COLO668 (cell line): ENCODE measurements around the gene SLC4A1AP.

ENCODE experiments used
- DNase-seq: peaks from one replicate; lab custom pipeline; 2025; ENCODE audit not compliant: unreplicated experiment; lab: John Stamatoyannopoulos, UW

The SLC4A1AP gene

GRCh38 chr2:27720004-27720551, 56.4 kb downstream of the SLC4A1AP start:
- peak; percentile 44 for DNase-seq

GRCh38 chr2:27721335-27721734, 57.6 kb downstream of the SLC4A1AP start:
- DNase-seq, result no peak

DNA sequence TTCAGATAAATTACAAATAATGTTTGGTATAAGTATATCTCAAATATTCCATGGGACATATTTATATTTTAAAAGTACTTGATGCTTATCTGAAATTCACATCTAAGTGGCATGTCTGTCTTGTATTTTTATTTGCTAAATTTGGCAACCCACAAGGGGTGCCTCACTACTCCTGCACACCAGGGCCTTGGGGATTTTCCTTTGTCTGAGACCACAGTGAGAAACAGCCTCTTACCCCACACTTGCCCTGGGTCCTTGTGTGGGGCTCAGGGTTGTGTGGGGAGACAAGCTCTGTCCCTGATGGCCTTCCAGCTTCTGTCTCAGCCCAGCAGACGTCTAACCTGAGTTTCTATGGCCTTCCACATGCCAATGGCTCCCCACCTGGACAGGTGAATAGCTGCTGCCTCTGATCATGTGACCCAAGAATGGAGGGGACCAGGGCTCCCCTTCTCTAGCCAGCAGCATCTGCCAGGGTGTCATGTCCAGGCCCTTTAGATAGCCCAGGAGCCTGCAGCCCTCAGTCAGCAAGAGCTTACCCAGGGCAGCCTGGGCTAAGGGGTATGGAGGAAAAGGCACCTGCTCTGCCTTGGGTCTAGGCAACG, 58.3 kb downstream of the SLC4A1AP start:
- peak; percentile 20 for DNase-seq

- peak; percentile 61 for DNase-seq
Measured at GRCh38 chr2:27723372-27724144, 59.9 kb downstream of the SLC4A1AP start.

DNA sequence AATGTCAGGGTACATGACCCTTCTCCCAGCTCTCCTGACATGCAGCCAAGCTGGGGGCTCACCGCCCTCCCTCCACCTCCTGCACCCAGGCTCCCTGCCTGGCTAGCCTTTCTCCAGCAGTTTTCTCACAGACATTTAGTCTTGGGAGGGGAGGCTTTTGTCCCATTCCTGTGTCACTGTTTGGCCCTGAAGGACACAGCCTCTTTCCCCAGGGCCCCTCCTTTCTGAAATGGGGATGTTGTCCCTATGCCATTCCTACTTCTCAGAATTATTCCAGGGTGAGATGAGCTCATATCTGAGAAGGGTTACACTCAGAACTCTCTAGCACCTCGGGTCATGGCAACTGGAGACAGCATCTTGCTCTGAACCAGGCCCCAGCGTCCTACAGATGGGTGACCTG, 60.5 kb downstream of the SLC4A1AP start:
- no peak for DNase-seq

GRCh38 chr2:27724905-27725701, 61.4 kb downstream of the SLC4A1AP start:
- DNase-seq, result no peak

- DNase-seq, result no peak
Measured at GRCh38 chr2:27727257-27727656, 63.6 kb downstream of the SLC4A1AP start.

- no peak for DNase-seq
Measured at GRCh38 chr2:27728081-27728858, 64.6 kb downstream of the SLC4A1AP start.

GRCh38 chr2:27729198-27729597, 65.5 kb downstream of the SLC4A1AP start:
- no peak for DNase-seq

DNA sequence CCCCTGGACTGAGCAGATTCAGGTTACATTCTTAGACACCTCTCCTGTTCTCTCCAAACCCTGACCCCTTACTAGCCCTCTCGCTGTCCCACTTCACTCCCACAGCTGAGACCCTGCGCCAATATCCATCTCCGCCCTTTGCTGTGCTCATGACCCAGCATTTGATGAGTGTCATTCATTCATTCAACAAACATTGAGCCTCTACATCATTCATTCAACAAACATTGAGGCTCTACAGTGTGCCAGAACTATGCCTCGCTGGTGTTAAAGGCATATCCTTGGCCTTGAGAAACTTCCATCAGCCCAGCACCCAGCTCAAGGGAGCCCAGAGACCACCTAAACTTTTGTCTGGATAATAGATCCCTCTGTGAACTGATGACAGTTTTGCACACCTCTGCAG, 65.9 kb downstream of the SLC4A1AP start:
- no peak for DNase-seq

GRCh38 chr2:27730261-27730662, 66.6 kb downstream of the SLC4A1AP start:
- DNase-seq, result no peak

DNA sequence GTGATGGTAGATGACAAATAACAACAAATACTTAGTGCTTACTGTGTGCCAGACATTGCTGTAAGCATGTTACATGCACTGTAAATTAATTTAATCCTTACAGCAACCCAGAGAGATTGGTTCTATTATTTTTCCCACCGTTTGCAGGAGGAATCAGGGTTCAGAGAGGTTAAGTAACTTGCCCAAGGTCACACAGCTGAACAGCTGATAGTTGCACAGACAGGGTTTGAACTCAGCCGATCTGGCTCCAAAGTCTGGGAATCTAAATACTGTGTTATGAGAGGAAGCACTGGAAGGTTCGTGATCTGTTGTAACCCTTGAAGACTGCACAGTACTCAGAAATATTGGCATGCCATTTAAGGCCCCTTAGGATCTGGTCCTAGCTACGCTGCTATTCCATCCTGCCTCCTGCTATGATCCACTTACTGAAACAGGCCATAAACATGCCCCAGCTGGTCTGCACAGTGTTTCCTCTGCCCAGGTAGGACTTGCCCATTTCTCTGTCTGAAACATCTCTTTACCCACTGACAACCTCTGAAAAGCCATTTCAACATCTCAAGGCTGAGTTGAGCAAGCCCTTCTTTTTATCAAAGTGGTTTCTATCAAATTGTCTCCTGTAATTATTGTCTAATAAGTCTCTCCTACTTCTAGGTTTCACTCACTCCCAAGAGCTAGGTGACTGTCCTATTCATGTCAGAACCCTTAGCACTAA, 67.4 kb downstream of the SLC4A1AP start:
- DNase-seq, result no peak

DNA sequence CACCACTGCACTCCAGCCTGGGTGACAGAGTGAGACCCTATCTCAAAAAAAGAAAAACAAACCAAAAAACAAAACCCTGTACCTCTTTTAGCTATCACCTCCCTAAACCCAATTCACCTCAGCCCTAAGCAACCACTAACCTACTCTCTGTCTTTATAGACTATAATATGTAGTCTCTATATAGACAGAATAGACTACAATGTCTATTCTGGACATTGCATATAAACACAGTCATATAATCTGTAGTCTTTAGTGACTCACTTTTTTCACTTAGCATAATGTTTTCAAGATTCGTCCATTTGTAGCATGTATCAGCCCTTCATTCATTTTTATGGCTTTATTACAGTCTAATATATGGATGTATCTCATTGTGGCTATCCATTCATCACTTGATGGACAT, 70.6 kb downstream of the SLC4A1AP start:
- DNase-seq, result no peak

DNA sequence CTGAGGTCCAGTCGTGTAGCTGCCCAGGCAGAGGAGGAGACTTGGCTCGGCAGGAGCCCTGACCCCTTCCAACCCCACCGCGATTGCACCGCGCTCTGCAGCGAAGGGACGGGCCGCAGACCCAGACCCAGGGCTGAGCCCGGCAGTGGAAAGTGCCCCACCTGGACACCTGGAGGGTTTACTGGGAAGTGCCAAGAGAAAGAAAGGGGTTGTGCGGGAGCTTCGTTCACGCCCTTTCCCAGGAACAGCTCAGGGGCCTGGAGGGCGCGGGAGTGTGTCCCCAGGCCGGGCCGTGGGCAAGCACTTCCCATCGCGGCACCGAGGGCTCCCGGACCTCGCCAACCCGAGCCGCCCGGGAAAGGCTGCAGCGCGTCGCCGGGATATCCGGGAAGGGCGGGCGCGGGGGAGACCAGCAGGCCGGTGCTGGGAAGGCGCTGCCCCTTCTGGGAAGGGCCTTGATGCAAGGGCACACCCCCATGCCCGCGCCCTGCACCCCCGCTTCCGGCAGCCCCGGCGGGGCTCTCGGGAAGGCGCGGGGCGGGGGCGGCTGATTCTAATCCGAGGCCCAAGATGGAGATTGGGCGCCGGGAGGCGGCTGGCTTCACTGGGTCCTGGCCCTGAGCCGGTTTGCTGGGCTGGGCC, 71.7 kb downstream of the SLC4A1AP start:
- DNase-seq, result peak; percentile 80

- no peak for DNase-seq
Measured at GRCh38 chr2:27736031-27736889, 72.6 kb downstream of the SLC4A1AP start.

GRCh38 chr2:27736890-27737204, 73.2 kb downstream of the SLC4A1AP start:
- no peak for DNase-seq

DNA sequence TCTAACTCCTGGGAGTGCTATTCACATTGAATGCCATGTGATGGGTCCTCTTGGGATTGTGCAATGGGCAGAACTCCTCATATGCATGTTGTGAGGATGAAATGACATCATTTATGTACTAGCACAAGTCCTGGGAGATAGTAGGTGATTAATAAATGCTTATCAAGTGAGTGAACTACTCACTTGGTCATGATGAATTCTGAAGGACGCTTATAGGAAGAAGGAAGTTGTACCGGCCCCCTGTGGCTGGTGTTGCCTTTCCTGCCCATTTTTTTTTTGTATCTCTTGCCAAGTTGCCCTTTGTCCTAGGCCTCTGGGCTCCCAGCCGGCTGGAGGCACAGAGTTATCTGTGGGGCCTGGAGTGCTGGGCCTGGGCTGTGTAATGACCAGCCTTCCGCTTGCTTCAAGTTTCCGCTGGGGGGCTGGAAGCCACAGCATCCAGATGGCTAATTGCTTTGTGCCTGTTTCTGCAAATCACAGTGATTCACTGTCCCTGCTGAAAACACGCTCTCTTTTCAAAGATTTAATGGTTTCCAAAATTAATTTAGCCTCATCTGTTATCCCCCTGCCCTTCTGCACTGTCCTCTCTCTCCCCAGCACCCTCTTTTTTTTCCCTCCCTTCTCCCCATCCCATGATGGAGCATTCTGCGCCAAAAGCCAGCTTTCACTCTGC, 74.1 kb downstream of the SLC4A1AP start:
- no peak for DNase-seq

- DNase-seq, result no peak
Measured at GRCh38 chr2:27738349-27739057, 74.8 kb downstream of the SLC4A1AP start.
